ENCODE measurements around the gene CA10.

Gene CA10

GRCh38 chr17:52158450-52159042, at the start of gene CA10:
Gene CA10, minus strand, starts transcription at chr17:52158714.
- no peak for DNase-seq (ENCODE audit: low spot score)

- no peak for DNase-seq (ENCODE audit: low spot score)
These were observed 49.3 kb upstream of the CA10 start for GRCh38 chr17:52207796-52208195.

- no peak for DNase-seq (ENCODE audit: low spot score)
These were observed 44.1 kb upstream of the CA10 start for GRCh38 chr17:52202520-52203080.

DNA sequence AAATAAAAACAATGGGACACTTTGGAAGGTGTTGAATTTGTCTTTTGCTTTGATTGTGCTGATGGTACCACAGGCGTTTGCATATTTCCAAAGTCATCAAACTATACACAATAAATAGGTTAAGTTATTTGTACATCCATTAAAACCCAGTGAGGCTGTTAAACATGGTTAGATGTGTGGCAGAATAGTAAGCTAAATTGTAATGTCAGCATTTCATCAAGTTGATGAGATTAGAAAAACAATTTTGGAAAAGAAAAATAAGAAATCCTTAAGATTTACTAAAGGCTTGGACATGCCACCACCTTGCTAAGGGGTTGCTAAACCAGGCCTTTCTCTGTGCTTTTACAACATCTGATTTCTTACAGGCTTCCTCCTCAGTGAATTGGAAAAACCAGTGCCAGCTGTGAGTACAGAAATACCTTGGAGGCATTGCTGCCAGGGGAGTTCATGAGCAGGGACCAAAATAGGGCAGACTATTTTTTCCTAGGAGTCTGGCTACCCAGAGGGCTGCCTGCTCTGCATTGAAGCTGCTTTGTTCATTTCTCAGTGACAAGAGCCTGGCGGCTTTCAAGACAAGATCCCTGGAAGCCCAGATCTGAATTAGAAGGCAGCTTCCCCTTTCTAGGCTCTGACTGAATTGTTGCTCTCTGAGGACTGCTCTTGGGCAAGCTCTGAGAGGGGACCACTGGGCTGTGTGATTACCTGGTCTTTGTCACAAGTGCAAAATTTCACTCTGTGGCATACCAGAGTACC, 43.4 kb upstream of the CA10 start:
- no peak for DNase-seq (ENCODE audit: low spot score)

DNA sequence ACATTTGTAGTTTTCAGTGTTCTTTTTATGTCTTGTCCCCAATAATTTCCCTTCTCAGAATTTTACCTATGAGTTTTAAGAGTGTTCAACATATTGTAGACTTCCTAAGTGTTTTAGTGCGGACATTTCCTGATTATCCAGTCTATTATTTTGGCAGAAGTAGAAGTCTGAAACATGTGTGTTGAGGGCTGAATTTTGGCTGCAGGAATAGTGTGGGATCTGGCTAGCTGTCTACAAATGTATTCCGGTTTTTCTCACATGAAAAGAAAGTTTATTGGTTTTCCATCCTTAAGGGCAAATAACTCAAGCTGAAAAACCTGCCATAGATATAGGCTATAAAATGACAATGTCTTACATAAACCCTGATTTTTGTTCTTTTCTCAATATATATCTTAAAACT, 33.0 kb upstream of the CA10 start:
- no peak for DNase-seq (ENCODE audit: low spot score)

- no peak for DNase-seq (ENCODE audit: low spot score)
These were observed 23.3 kb upstream of the CA10 start for GRCh38 chr17:52181782-52182181.

DNA sequence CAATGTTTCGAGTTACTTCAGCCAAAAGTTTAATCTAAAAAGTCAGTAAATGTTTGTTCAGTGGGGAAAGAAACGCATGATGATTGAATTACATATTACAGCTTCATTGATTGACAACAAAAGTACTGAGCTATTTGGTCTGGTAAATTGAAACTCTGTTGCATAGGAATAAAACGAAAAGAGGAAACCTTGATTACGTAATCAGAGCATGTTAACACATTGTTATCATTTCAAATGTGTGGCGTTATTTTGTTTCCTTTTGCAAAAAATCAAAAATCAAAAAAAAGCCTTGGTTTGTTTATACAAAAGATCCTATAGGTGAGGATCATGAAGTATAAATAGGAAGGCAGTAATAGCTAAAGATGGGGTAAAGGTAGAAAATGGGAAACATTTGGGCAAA, 19.5 kb upstream of the CA10 start:
- no peak for DNase-seq (ENCODE audit: low spot score)

- DNase-seq (ENCODE audit: low spot score) = no peak
These were observed 12.6 kb upstream of the CA10 start for GRCh38 chr17:52170963-52171572.

GRCh38 chr17:52160136-52160567, 1.6 kb upstream of the CA10 start:
- no peak for DNase-seq (ENCODE audit: low spot score)

DNA sequence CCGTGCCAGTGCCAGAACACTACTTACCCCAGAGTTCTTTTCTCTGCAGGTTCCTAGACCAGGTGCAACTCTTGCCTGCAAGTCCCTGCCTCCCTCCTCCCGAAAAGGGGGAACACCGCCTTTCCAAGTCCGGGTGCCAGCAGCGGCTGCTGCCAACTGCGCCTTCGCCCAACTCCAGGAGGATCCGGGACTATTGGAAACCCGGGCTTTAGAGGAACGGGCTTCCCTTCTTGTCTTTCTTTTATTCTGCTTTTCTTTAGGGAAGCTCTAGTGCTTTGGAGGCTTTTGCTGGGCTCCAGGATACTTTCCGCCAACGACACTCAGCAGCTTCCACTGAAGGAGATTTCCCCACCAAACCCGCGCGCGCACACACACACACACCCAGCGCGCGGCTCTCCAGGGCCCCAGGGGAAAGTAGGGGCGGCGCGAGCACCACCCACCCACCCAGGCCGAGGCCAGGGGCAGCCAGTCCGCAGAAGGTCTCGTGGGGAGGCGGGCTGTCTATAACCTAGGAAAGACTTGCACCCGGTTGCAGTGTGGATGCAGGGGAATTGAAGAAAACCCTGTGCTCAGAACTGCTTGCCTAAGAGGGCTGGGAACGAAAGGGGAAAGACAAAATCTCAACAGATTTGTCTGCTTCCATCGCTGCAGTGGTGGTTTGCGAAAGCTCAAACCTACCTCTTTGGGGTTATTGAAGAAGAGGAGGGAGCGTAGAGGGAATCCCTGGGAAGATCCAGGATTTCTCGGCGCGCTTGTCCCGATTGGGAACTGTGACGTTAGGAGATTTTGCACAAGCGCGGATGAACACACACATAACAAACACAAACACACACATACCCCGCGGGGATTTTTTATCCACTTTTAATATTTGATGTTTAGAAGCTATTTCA, 977 bp upstream of the CA10 start:
- DNase-seq (ENCODE audit: low spot score) = no peak

- DNase-seq (ENCODE audit: low spot score) = no peak
These were observed 688 bp downstream of the CA10 start for GRCh38 chr17:52157603-52158449.

GRCh38 chr17:52156576-52157570, 1.6 kb downstream of the CA10 start:
- DNase-seq (ENCODE audit: low spot score) = no peak

DNA sequence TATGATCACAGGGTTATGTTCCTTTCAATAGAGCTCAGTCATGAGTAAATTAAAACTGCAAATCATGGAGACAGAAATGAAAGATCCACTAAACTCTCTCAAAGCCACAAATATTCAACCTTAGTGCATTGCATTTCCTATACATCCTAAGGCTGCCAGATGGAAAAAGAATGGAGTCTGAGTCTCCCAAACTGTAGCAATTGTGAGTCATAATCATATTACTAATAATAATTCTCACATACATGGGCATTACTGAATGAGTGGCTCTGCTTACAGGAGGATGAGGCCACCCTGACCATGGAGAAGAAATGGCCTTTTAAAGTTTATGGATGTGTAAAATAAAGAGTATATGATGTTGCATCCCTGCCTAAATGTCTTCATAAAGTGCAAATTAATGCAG, 3.2 kb downstream of the CA10 start:
- DNase-seq (ENCODE audit: low spot score) = no peak

- no peak for DNase-seq (ENCODE audit: low spot score)
These were observed 4.0 kb downstream of the CA10 start for GRCh38 chr17:52154466-52154865.

GRCh38 chr17:52150935-52151334, 7.6 kb downstream of the CA10 start:
- DNase-seq (ENCODE audit: low spot score) = no peak

DNA sequence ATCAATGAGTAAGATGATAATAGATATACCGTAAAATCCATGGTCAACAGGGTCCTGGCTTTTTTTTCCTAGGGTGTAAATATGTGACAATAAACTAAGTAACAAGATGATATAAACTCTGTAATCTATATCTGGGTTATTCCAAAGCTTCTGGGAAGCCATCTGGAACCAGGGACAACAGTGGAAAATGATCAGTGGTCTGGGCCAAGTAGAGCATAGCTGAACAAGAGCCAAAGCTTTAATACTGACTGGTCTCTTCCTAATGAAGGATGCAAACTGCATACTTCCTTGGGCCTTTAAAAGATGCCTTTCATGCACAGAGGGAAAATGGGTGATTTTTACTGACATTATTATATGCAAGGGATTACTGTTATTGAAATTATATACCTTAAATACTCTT, 8.9 kb downstream of the CA10 start:
- no peak for DNase-seq (ENCODE audit: low spot score)

DNA sequence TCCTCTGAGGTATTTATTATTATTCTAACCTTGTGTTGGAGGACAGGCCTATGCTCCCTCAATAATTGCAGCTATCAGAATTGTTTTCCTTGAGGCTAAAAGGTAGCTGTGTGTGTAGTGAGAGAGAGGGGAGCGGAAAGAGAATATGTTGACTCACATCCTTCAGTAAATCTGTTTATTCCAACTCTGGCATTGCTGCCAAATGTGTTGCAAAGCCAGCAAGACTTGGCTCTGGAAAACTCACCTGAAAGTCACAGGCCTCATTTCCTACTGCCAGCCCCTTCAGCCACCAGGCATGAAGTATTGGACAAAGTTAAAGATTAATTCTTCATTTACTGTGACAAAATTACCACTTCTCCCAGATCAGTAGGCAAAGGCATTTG, 9.6 kb downstream of the CA10 start:
- DNase-seq (ENCODE audit: low spot score) = no peak

DNA sequence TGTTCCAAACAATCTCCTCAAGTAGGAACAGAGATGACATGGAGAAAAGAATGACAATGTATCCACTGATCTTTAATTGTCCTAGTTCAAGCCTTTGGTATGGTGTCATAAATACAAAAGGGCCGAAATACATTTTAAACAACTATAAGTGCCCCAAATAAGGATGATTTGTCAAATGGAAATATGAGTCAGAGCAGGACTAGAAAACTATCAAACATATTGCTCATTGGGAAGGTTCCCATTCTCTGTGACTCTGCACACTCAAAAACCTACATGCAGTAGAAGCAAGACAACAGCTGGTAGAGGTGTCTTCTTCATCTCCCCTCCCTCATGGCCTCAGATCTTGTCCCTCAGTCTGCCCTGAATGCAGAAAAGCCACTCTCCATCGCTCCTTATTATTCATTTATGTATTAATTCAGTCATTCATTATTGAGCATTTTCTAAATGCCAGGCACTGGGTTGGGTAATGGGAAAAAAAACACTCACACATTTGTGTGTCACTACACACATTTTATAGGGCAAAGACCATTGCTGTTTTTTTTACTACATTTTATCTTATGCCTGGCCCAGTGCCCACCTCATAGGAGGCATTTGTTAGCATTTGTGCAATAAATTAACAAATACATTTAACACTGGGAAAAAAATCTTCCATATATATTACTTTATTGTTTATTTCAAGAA, 10.1 kb downstream of the CA10 start:
- no peak for DNase-seq (ENCODE audit: low spot score)

GRCh38 chr17:52147872-52148271, 10.6 kb downstream of the CA10 start:
- DNase-seq (ENCODE audit: low spot score) = no peak

Data from Ammon's horn (tissue), 1 donor.